Endothelial cell of umbilical vein (primary cell): Measurements from ENCODE around the gene DENND1A. TPM values are rescaled to one million over a fixed set of nuclear protein-coding genes. Genes with fewer than 3 reads are reported as not detected.

Experiments used
- BruUV-seq: library from RNA; stranded (reverse); fragments of 400-500 nt; replicated peaks from 2 replicates; lab custom pipeline; 2021; lab: Mats Ljungman, UMichigan
- CTCF ChIA-PET: fragments of 300-600, 350-600 bp; sonication (Branson Sonifier 250); formaldehyde crosslinking; loops from one replicate; lab custom pipeline; 2021; ENCODE audit warnings: antibody characterized with exemption, inconsistent platforms; lab: Charles Lee
- POLR2A ChIA-PET: fragments of 300-600, 350-600 bp; sonication (Branson Sonifier 250); formaldehyde crosslinking; loops from one replicate; lab custom pipeline; 2021; ENCODE audit warnings: antibody characterized with exemption, inconsistent platforms; lab: Charles Lee
- DNase-seq: peaks from one replicate; pipeline ENCODE4 v3.0.0-alpha.2; 2011; ENCODE audit warnings: low read depth, low spot score
- FAIRE-seq: peaks from 2 replicates; lab custom pipeline; 2011; peaks lifted over from hg19 to GRCh38; lab: Jason Lieb, UNC
- H2AFZ ChIP-seq: 2 replicates; pipeline ENCODE4 v1.6.0; 2012; ENCODE audit warnings: low read depth, low read length, control low read depth, inconsistent platforms
- H3K27ac ChIP-seq: 2 replicates; pipeline ENCODE4 v1.5.1; 2011; ENCODE audit warnings: low read depth, mild to moderate bottlenecking, control low read depth, low read length, moderate library complexity; ENCODE audit not compliant: insufficient read depth
- H3K27me3 ChIP-seq, 2 experiments: 2 replicates each; pipeline versions ENCODE4 v1.6.0 to v1.6.1; 2011; ENCODE audit warnings: low read length in 2 of 2, mixed read lengths in 1 of 2; ENCODE audit not compliant: control insufficient read depth in 2 of 2, insufficient read depth in 2 of 2
- H3K36me3 ChIP-seq, 2 experiments: 2 replicates in 1 of 2; 3 replicates in 1 of 2; pipeline ENCODE4 v1.5.1; 2011; ENCODE audit warnings: low read length in 2 of 2, mild to moderate bottlenecking in 1 of 2, moderate library complexity in 1 of 2; ENCODE audit not compliant: control insufficient read depth in 2 of 2, insufficient read depth in 2 of 2; ENCODE audit errors: extremely low read depth in 1 of 2
- H3K4me1 ChIP-seq: 3 replicates; pipeline ENCODE4 v1.5.1; 2011; ENCODE audit warnings: mild to moderate bottlenecking, low read length; ENCODE audit not compliant: control insufficient read depth, insufficient read depth; ENCODE audit errors: extremely low read depth
- H3K4me2 ChIP-seq: 2 replicates; pipeline ENCODE4 v1.6.1; 2011; ENCODE audit warnings: low read length, control low read depth, mixed read lengths; ENCODE audit not compliant: insufficient read depth
- H3K4me3 ChIP-seq, 3 experiments: fragments of 200-600 bp in 1 of 3; sonication (generic), shearing (Covaris generic) in 1 of 3; replicated peaks in 1 of 3; 2 replicates each; pipeline ENCODE4 v1.5.1; 2011 to 2016; ENCODE audit warnings: control low read depth in 3 of 3, low read length in 3 of 3, mild to moderate bottlenecking in 2 of 3, inconsistent platforms in 1 of 3, low read depth in 1 of 3, moderate library complexity in 1 of 3; ENCODE audit not compliant: insufficient read depth in 1 of 3
- H3K79me2 ChIP-seq: 2 replicates; pipeline ENCODE4 v1.6.0; 2012; ENCODE audit warnings: low read length, inconsistent platforms; ENCODE audit not compliant: control insufficient read depth, insufficient read depth
- H3K9ac ChIP-seq: replicated peaks from 2 replicates; pipeline ENCODE3; 2011; ENCODE audit warnings: low read length, control low read depth; ENCODE audit not compliant: insufficient read depth; ENCODE audit errors: extremely low read depth
- H3K9me1 ChIP-seq: replicated peaks from 3 replicates; pipeline ENCODE4 v1.6.0; 2011; ENCODE audit warnings: mild to moderate bottlenecking, low read length; ENCODE audit not compliant: control insufficient read depth, insufficient read depth; ENCODE audit errors: extremely low read depth
- H3K9me3 ChIP-seq: replicated peaks from 2 replicates; pipeline ENCODE4 v1.5.1; 2012; ENCODE audit warnings: low read length, inconsistent platforms; ENCODE audit not compliant: control insufficient read depth, insufficient read depth
- H4K20me1 ChIP-seq: replicated peaks from 2 replicates; pipeline ENCODE3; 2011; ENCODE audit warnings: mild to moderate bottlenecking, low read length; ENCODE audit not compliant: control insufficient read depth, insufficient read depth; ENCODE audit errors: extremely low read depth
- EZH2 ChIP-seq: IDR thresholded peaks from 2 replicates; pipeline ENCODE4 v1.6.1; 2012; ENCODE audit warnings: borderline replicate concordance, low read depth, mild to moderate bottlenecking, moderate library complexity, low read length, inconsistent platforms; ENCODE audit not compliant: severe bottlenecking
- FOS ChIP-seq: IDR thresholded peaks from 2 replicates; pipeline ENCODE4 v1.6.1; 2011; ENCODE audit warnings: mild to moderate bottlenecking, low read length, moderate library complexity, borderline replicate concordance; ENCODE audit not compliant: insufficient read depth
- JUN ChIP-seq: IDR thresholded peaks from 2 replicates; pipeline ENCODE4 v1.6.1; 2011; ENCODE audit warnings: borderline replicate concordance, low read depth; ENCODE audit not compliant: insufficient read length, insufficient read depth
- MYC ChIP-seq: IDR thresholded peaks from one replicate; pipeline ENCODE4 v1.6.1; 2011; ENCODE audit warnings: mild to moderate bottlenecking, low read depth, low read length
- POLR2A ChIP-seq: IDR thresholded peaks from 2 replicates; pipeline ENCODE4 v1.6.1; 2012; ENCODE audit warnings: low read depth, mild to moderate bottlenecking, control low read depth, low read length
- dilution Hi-C: fragments of 300-500 bp; cut with MboI; formaldehyde crosslinking; loops from one replicate; pipeline ENCODE4 v1.15.0; 2019; ENCODE audit warnings: low sequenced_read_pairs; ENCODE audit not compliant: extremely low pct_ligation_motif_present
- intact Hi-C: fragments of 100-400 bp; cut with micrococcal nuclease; formaldehyde crosslinking; loops from one replicate; pipeline ENCODE4 v1.10.0; 2022
- polyA plus RNA-seq, 4 experiments: library from polyadenylated mRNA; depleted of rRNA in 3 of 4; stranded (reverse) in 3 of 4; unstranded in 1 of 4; fragments of >200 nt; gene quantifications; 2 replicates each; pipeline versions ENCODE4 v1.2.1 to v1.2.3, GENCODE V29; 2011 to 2012; ENCODE audit warnings: missing spikeins in 1 of 4
- total RNA-seq: library from RNA; stranded (reverse); gene quantifications from 2 replicates; pipeline ENCODE4 v1.2.3, GENCODE V29; 2021
- TF ChIP-seq, protein P1 (sequence below), 2 donors: IDR thresholded peaks; 1 replicate in 1 of 2; 2 replicates in 1 of 2; pipeline ENCODE4 v1.5.1; 2011; ENCODE audit warnings: low read length in 2 of 2, mild to moderate bottlenecking in 2 of 2, moderate library complexity in 2 of 2, control low read depth in 1 of 2, inconsistent platforms in 1 of 2, low read depth in 1 of 2; ENCODE audit not compliant: insufficient read depth in 1 of 2; ENCODE audit errors: extremely low read depth in 1 of 2

Gene DENND1A
- total and polyA plus RNA-seq, 2 donors (not counting 3 experiments of a cell fraction or from before 2014, with no cell fraction given): 18.5 to 24.5 TPM

DNA sequence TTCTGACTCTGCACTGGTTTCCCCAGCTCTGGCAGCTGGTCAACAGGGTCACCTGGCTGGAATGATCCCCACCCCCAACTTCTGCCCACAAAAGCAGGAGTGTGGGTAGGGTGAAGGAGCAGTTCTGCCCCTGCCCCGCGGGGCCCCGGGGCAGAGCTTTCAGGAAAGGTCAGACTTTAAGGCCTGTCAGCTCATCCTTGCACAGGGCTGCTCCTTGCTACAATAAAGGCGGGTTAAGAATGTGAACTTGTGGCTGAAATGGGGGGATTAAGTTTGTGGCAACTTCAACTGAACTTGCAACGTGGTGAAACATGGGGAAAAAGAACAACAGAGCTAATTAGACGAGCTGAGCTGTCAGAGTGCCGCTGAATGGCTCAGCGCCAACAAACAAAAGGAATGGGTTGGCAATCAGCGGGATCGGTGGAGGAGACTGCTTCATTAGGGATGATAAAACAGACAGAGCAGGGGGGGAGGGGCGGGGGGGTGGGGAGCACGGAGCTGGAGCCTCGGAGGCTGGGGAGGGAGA, 523.2 kb downstream of the DENND1A start:
- TF ChIP-seq MYC (no peak), POLR2A (no peak), EZH2 (no peak), JUN (no peak), FOS (no peak)
- TF ChIP-seq, protein P1, sequence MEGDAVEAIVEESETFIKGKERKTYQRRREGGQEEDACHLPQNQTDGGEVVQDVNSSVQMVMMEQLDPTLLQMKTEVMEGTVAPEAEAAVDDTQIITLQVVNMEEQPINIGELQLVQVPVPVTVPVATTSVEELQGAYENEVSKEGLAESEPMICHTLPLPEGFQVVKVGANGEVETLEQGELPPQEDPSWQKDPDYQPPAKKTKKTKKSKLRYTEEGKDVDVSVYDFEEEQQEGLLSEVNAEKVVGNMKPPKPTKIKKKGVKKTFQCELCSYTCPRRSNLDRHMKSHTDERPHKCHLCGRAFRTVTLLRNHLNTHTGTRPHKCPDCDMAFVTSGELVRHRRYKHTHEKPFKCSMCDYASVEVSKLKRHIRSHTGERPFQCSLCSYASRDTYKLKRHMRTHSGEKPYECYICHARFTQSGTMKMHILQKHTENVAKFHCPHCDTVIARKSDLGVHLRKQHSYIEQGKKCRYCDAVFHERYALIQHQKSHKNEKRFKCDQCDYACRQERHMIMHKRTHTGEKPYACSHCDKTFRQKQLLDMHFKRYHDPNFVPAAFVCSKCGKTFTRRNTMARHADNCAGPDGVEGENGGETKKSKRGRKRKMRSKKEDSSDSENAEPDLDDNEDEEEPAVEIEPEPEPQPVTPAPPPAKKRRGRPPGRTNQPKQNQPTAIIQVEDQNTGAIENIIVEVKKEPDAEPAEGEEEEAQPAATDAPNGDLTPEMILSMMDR (IDR thresholded peaks at IDR 0.05; ENCODE audit: extremely low read depth in 1 of 2, insufficient read depth in 1 of 2, low read depth in 1 of 2, low read length in 2 of 2): no peak
- no peaks in the 10 kb centered on the region for H4K20me1 ChIP-seq
- H3K9me1 ChIP-seq: no peaks in the 10 kb centered on the region
- H3K27me3 ChIP-seq: no peaks in the 10 kb centered on the region
- POLR2A ChIA-PET: no interaction called here
- H3K4me3 ChIP-seq: no peak overlapping the region
- H2AFZ ChIP-seq: no peak overlapping the region
- no TSS peak for BruUV-seq
- CTCF ChIA-PET: interaction anchor here (2.6 kb wide), 1 partner anchor 634 kb away, joined by 9 read pairs; no protein-coding TSS in a partner anchor
- H3K9me3 ChIP-seq: no peaks in the 10 kb centered on the region
- H3K79me2 ChIP-seq: no peaks in the 10 kb centered on the region
- intact Hi-C loops: loop anchor here (10.0 kb wide), 1 partner anchor 918 kb away; no protein-coding TSS in a partner anchor
- DNase-seq: no peak
- no peaks in the 10 kb centered on the region for H3K36me3 ChIP-seq
- H3K4me2 ChIP-seq: no peak overlapping the region
- no peaks in the 10 kb centered on the region for H3K4me1 ChIP-seq
- H3K27ac ChIP-seq: no peak overlapping the region
- no peak overlapping the region for H3K9ac ChIP-seq
- FAIRE-seq: no peak
- dilution Hi-C loops: no loop called here
